Thyroid gland (tissue), 4 donors: ENCODE results near the gene IGFBP5. TPM values are rescaled to one million over a fixed set of nuclear protein-coding genes. Genes with fewer than 3 reads are reported as not detected.

Source experiments
- DNase-seq, 2 donors: peaks; one replicate each; pipeline ENCODE4 v3.0.0-alpha.2; 2019
- H3K27ac ChIP-seq, 3 donors: fragments of 200-600 bp; sonication (generic); 1 replicate in 2 of 3; 2 replicates in 1 of 3; pipeline ENCODE4 v1.5.1; 2016 to 2019; ENCODE audit warnings: mild to moderate bottlenecking in 1 of 3, moderate library complexity in 1 of 3
- H3K27me3 ChIP-seq: fragments of 200-600 bp; sonication (generic); one replicate; pipeline ENCODE4 v1.5.1; 2019
- H3K36me3 ChIP-seq, 2 donors: fragments of 200-600 bp; sonication (generic); one replicate each; pipeline ENCODE4 v1.5.1; 2016 to 2019
- H3K4me1 ChIP-seq, 2 donors: fragments of 200-600 bp; sonication (generic); one replicate each; pipeline ENCODE4 v1.5.1; 2017 to 2019
- H3K4me3 ChIP-seq, 3 donors: fragments of 200-600 bp; sonication (generic); replicated peaks in 1 of 3; 1 replicate in 2 of 3; 2 replicates in 1 of 3; pipeline ENCODE4 v1.5.1; 2016; ENCODE audit warnings: mild to moderate bottlenecking in 1 of 3
- H3K9me3 ChIP-seq: fragments of 200-600 bp; sonication (generic); one replicate; pipeline ENCODE4 v1.5.1; 2017
- POLR2A ChIP-seq, 2 donors: fragments of 450-650 bp; IDR thresholded peaks; one replicate each; pipeline ENCODE4 v1.6.1; 2017; ENCODE audit warnings: antibody characterized with exemption in 2 of 2, mild to moderate bottlenecking in 2 of 2, moderate library complexity in 1 of 2
- WGBS, 2 donors: methylation state at CpG; one replicate each; pipeline ENCODE4 v1.1.5; 2017; 5-methylcytosine and 5-hydroxymethylcytosine counted together
- intact Hi-C: fragments of 100-400 bp; cut with DNase I; formaldehyde crosslinking; loops from one replicate; pipeline ENCODE4 v1.15.1; 2023
- total RNA-seq, 4 donors: library from RNA; depleted of rRNA; stranded (reverse); fragments of >200 nt; gene quantifications; one replicate each; pipeline ENCODE4 v1.2.3, GENCODE V29; 2016
- TF ChIP-seq, protein P1 (sequence below), 6 experiments: fragments of 200-600 bp in 3 of 6; fragments of 450-650 bp in 3 of 6; sonication (generic) in 3 of 6; IDR thresholded peaks; one replicate each; pipeline ENCODE4 v1.5.1; 2016 to 2019; ENCODE audit warnings: antibody characterized with exemption in 6 of 6, mild to moderate bottlenecking in 2 of 6, inconsistent platforms in 1 of 6, moderate library complexity in 1 of 6

IGFBP5 gene
- total RNA-seq, 4 donors from 2014 or later, result 704 to 1,519 (median 952) TPM

DNA sequence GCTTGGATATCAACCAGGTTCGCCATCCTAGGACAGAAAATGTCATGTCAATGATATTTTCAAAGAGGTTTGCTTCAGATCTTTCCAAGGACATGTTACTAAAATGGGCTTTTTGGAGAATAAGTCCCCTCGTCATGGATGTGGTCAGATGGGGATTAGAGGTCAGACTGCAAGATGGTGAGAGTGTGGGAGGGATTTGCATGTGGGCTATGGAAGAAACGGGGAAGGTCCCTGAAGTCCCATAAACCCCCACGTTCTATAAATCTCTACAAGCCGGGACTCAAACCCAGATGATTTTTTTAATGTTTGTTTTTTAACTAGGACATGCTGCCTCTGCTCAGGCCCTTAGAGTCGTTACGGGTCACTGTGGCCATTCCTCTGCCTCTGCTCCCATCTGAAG is 37.7 kb upstream of the IGFBP5 start:
- no peaks in the 10 kb centered on the region for H3K9me3 ChIP-seq
- no peaks in the 10 kb centered on the region for H3K4me1 ChIP-seq
- no peak for DNase-seq
- H3K4me3 ChIP-seq, result no peak overlapping the region
- no peaks in the 10 kb centered on the region for H3K36me3 ChIP-seq
- WGBS, 2 donors, result 86 to 88% methylated on average over 7 of the region's 7 CpGs
- no peaks in the 10 kb centered on the region for H3K27me3 ChIP-seq
- TF ChIP-seq POLR2A (IDR thresholded peaks at IDR 0.05), result no peak
- TF ChIP-seq, protein P1, sequence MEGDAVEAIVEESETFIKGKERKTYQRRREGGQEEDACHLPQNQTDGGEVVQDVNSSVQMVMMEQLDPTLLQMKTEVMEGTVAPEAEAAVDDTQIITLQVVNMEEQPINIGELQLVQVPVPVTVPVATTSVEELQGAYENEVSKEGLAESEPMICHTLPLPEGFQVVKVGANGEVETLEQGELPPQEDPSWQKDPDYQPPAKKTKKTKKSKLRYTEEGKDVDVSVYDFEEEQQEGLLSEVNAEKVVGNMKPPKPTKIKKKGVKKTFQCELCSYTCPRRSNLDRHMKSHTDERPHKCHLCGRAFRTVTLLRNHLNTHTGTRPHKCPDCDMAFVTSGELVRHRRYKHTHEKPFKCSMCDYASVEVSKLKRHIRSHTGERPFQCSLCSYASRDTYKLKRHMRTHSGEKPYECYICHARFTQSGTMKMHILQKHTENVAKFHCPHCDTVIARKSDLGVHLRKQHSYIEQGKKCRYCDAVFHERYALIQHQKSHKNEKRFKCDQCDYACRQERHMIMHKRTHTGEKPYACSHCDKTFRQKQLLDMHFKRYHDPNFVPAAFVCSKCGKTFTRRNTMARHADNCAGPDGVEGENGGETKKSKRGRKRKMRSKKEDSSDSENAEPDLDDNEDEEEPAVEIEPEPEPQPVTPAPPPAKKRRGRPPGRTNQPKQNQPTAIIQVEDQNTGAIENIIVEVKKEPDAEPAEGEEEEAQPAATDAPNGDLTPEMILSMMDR (IDR thresholded peaks at IDR 0.05), result no peak
- no peak overlapping the region for H3K27ac ChIP-seq
- intact Hi-C loops, result no loop called here

DNA sequence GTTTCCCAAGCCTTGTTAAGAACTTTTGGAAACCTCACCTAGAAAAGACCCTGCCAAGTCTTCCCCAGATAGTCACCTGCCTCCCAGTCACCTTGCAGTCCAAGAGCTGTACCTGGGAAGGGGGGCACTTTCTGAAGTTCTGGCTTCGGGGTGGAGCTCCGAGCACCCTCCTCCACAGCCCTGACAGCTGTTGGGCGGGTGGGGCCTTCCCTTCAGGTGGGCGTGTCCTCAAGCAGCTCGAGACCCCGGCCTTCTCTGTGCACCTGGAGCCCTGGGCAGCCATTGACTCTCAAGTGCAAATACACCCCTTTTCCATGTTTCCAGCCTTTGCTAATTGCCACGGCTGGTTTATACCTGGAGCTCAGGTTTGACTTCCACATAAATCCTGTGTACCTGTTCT is 37.0 kb upstream of the IGFBP5 start:
- intact Hi-C loops, result no loop called here
- no peak overlapping the region for H3K4me3 ChIP-seq
- H3K27ac ChIP-seq, result no peak overlapping the region
- DNase-seq, result no peak
- 77 to 88% methylated on average over 7 of the region's 7 CpGs for WGBS, 2 donors
- H3K9me3 ChIP-seq, result no peaks in the 10 kb centered on the region
- no peaks in the 10 kb centered on the region for H3K36me3 ChIP-seq
- no peaks in the 10 kb centered on the region for H3K27me3 ChIP-seq
- no peaks in the 10 kb centered on the region for H3K4me1 ChIP-seq
- TF ChIP-seq, protein P1 (IDR thresholded peaks at IDR 0.05), result no peak
- no peak for TF ChIP-seq POLR2A (IDR thresholded peaks at IDR 0.05)

DNA sequence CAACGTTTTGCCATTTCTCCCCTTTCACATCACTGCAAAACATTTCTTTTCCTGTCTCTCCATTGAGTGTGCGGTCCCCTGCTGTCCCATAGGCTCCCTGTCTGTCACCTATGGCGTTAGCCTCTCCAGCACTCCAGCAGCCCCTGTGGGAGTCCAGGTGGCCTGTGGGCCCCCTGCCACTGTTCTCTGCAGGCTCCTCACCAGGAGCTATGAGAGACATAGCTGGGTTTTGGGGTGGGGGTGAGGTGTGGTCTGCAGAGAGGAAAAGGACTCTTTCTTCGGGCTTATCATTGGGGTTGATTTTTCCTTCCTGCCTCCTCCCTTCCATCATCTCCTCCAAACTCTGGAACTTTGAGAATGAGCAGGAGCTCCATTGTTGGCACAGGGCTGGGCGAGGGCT is 36.1 kb upstream of the IGFBP5 start:
- Histone ChIP-seq H3K27me3 (no peaks in the 10 kb centered on the region), H3K36me3 (no peaks in the 10 kb centered on the region), H3K4me3 (no peak overlapping the region), H3K9me3 (no peaks in the 10 kb centered on the region), H3K27ac (no peak overlapping the region), H3K4me1 (no peaks in the 10 kb centered on the region)
- intact Hi-C loops, result no loop called here
- DNase-seq, result no peak
- 83 to 84% methylated on average over 5 of the region's 5 CpGs for WGBS, 2 donors
- TF ChIP-seq, protein P1 (IDR thresholded peaks at IDR 0.05), result no peak
- no peak for TF ChIP-seq POLR2A (IDR thresholded peaks at IDR 0.05)

DNA sequence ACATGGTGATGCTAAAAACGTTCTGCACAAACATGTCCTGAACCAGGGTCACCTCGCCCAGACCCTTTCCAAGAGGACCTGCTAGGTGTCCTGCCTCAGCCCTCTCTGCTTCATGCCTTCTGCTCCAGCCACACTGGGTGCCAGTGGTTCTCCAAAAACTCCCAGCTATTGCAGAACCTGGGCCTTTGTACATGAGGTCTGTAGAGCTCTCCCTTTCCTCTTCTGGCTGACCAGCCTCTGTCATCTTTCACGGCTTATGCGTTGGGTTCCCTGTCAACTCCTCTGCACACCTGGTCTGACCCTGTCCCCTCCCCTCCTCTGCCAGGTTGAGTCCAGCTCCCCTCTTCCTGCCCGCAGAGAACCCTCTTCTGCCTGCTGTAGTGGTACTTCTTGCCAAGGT is 35.5 kb upstream of the IGFBP5 start:
- TF ChIP-seq POLR2A (IDR thresholded peaks at IDR 0.05), result no peak
- TF ChIP-seq, protein P1 (IDR thresholded peaks at IDR 0.05), result no peak
- H3K27ac ChIP-seq, result no peak overlapping the region
- H3K4me1 ChIP-seq, result no peaks in the 10 kb centered on the region
- DNase-seq, result no peak
- no peak overlapping the region for H3K4me3 ChIP-seq
- 73% methylated on average over 5 of the region's 5 CpGs for whole genome bisulfite sequencing, 2 donors
- H3K9me3 ChIP-seq, result no peaks in the 10 kb centered on the region
- intact Hi-C loops, result no loop called here
- no peaks in the 10 kb centered on the region for H3K36me3 ChIP-seq
- H3K27me3 ChIP-seq, result no peaks in the 10 kb centered on the region

DNA sequence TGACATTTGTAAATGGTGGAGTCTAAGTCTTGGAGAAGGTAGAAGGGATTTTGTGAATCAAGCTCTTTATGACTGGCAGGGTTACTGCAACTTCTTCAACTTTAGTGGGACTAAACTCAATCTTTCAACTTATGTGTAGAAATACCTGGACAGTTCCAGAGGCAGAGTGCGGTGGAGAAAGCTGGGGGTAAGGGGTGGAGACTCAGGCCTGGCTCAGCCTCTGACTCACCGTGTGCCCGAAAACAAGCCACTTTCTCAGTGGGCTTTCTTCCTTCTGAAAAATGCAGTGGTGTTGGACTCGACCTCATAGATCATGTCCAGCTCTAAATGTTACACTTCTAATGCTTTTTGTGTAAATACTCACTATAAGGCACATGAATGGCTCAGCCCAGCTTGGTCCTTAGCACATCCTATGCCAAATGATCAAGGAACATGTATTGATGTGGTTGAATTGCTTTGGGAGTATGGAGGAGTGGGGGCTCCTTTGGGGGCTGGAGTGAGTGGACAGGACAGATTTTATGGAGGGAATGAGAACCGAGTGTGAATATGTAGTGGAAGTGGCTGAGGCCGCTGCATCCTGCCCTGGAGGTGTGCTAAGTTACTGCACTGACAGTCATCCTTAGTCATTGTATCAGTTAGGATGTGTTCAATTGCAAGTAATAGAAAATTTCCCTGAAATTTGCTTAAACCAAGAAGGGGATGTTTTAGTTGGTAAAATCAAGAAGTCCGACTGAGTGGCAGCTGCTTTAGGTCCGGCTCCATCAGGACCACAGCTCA is 32.2 kb upstream of the IGFBP5 start:
- Histone ChIP-seq H3K27me3 (no peaks in the 10 kb centered on the region), H3K4me1 (no peaks in the 10 kb centered on the region), H3K4me3 (no peak overlapping the region), H3K36me3 (no peaks in the 10 kb centered on the region), H3K27ac (no peak overlapping the region), H3K9me3 (no peaks in the 10 kb centered on the region)
- TF ChIP-seq, protein P1 (IDR thresholded peaks at IDR 0.05), result no peak
- TF ChIP-seq POLR2A (IDR thresholded peaks at IDR 0.05), result no peak
- intact Hi-C loops, result no loop called here
- no peak for DNase-seq
- 82 to 96% methylated on average over 8 of the region's 8 CpGs for WGBS, 2 donors
